Mucosa of descending colon (tissue), 3 donors: ENCODE data around the gene ATP6V0B. TPM values are rescaled to one million over a fixed set of nuclear protein-coding genes. Genes with fewer than 3 reads are reported as not detected.

ENCODE experiments used
- ATAC-seq: fragments of 200-7000 bp; cut with Tn5 transposase; one replicate; pipeline ENCODE4 v1.9.1; 2020; ENCODE audit warnings: mild to moderate bottlenecking, moderate library complexity
- DNase-seq, 3 donors: peaks; one replicate each; pipeline ENCODE4 v3.0.0-alpha.2; 2020
- H3K36me3 ChIP-seq: fragments of 200-600 bp; one replicate; pipeline ENCODE4 v1.8.0; 2021; ENCODE audit warnings: low read depth, mild to moderate bottlenecking
- H3K4me1 ChIP-seq: fragments of 200-600 bp; one replicate; pipeline ENCODE4 v1.8.0; 2021; ENCODE audit warnings: low read depth, mild to moderate bottlenecking
- H3K4me3 ChIP-seq: fragments of 200-600 bp; one replicate; pipeline ENCODE4 v1.8.0; 2021; ENCODE audit warnings: mild to moderate bottlenecking
- H3K9me3 ChIP-seq: fragments of 200-600 bp; one replicate; pipeline ENCODE4 v1.8.0; 2021; ENCODE audit warnings: mild to moderate bottlenecking
- intact Hi-C, 2 donors: fragments of 100-400 bp; cut with DNase I in 1 of 2; cut with micrococcal nuclease in 1 of 2; formaldehyde crosslinking; loops; one replicate each; pipeline versions ENCODE4 v1.11.0 to v1.11.1; 2022; cut with DNase I, micrococcal nuclease
- total RNA-seq, 3 donors: library from RNA; stranded (reverse); fragmentation: NEBNext Ultra II Directional in 2 of 3; extraction: Animal tissue kit (Norgen Biotek cat#: 25700) in 2 of 3; gene quantifications; one replicate each; pipeline versions ENCODE4 v1.2.1 to v1.2.4, GENCODE V29; 2021 to 2023
- TF ChIP-seq, protein P1 (sequence below): fragments of 200-600 bp; IDR thresholded peaks from one replicate; pipeline ENCODE4 v1.8.0; 2022; ENCODE audit warnings: antibody characterized with exemption, mild to moderate bottlenecking
- donor health status: DM: no; HTN: no; CAD: no; lungs with moderate emphysema.
- donor health status: DM: no; HTN: no; CAD: no.
- donor health status: DM: no; HTN: yes; CAD: no.

ATP6V0B gene
- total RNA-seq, 3 donors from 2014 or later: 116 to 184 (median 158) TPM

DNA sequence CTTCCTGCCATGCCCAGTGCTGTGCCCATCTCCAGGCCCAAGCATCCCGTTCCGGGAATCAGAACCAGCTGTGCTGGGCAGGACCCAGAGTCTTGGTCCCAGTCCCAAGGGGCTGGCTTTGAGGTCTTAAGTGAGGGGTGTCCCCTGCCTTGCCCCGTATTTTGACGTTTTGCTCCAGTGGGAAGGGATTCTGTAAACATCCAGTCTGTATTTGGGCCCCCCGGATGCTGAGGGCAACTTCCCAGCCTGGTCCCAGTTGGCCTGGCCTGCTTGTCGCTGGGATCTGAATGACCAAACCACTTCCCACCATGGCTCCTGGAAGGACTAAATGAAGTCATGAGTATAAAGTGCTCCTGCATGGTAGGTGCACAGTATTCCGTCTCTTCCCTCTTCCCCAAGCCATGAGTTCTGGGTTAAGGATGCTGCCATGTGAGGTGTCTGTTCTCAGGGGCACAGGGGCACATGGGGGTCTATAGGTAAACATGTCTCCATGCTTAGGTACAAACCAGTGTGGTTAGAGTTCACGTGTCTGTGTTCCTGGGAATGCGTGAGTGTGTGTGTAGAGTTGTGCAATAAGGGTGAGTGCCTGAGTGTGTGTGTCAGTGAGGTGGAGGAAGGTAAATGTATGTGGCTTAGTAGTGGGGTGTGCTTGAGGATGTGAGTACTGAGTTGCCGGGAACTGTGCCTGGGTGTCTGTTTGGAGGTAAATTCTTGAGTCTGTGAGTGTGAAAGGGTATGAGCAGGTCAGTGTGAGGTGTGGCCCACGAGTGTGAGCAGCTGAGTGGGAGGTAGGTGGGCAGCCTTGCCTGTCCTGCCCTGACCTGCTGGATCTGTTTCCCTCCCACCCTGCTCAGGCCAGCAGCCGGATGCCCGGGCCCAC, 5.7 kb downstream of the ATP6V0B start:
- intact Hi-C loops: no loop called here
- Histone ChIP-seq H3K4me1 (peaks cover 43% of the 10 kb centered on the region), H3K9me3 (no peaks in the 10 kb centered on the region), H3K4me3 (no peak overlapping the region), H3K36me3 (no peaks in the 10 kb centered on the region)
- ATAC-seq (peak; percentile 48), DNase-seq (no peak)
- TF ChIP-seq, protein P1, sequence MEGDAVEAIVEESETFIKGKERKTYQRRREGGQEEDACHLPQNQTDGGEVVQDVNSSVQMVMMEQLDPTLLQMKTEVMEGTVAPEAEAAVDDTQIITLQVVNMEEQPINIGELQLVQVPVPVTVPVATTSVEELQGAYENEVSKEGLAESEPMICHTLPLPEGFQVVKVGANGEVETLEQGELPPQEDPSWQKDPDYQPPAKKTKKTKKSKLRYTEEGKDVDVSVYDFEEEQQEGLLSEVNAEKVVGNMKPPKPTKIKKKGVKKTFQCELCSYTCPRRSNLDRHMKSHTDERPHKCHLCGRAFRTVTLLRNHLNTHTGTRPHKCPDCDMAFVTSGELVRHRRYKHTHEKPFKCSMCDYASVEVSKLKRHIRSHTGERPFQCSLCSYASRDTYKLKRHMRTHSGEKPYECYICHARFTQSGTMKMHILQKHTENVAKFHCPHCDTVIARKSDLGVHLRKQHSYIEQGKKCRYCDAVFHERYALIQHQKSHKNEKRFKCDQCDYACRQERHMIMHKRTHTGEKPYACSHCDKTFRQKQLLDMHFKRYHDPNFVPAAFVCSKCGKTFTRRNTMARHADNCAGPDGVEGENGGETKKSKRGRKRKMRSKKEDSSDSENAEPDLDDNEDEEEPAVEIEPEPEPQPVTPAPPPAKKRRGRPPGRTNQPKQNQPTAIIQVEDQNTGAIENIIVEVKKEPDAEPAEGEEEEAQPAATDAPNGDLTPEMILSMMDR: no peak

DNA sequence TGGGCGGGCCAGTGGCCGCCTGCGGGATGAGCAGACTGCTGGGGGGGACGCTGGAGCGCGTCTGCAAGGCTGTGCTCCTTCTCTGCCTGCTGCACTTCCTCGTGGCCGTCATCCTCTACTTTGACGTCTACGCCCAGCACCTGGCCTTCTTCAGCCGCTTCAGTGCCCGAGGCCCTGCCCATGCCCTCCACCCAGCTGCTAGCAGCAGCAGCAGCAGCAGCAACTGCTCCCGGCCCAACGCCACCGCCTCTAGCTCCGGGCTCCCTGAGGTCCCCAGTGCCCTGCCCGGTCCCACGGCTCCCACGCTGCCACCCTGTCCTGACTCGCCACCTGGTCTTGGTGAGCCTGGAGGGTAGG, 6.4 kb downstream of the ATP6V0B start:
- TF ChIP-seq, protein P1: no peak
- H3K36me3 ChIP-seq: no peaks in the 10 kb centered on the region
- H3K4me3 ChIP-seq: no peak overlapping the region
- intact Hi-C loops: no loop called here
- peaks cover 37% of the 10 kb centered on the region for H3K4me1 ChIP-seq
- H3K9me3 ChIP-seq: no peaks in the 10 kb centered on the region
- ATAC-seq: peak; percentile 84
- DNase-seq: peak; percentile 76 to 85 (median 82)

DNA sequence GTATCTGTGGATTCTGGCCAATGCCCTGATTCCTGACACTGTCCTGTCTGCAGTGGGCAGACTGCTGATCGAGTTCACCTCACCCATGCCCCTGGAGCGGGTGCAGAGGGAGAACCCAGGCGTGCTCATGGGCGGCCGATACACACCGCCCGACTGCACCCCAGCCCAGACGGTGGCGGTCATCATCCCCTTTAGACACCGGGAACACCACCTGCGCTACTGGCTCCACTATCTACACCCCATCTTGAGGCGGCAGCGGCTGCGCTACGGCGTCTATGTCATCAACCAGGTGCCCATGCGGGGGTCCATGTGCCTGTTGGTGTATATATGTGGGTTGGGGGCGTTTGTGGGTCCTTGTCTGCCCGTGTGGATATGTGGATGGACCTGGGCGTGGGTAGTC, 6.9 kb downstream of the ATP6V0B start:
- intact Hi-C loops: no loop called here
- Histone ChIP-seq H3K36me3 (no peaks in the 10 kb centered on the region), H3K9me3 (no peaks in the 10 kb centered on the region), H3K4me3 (no peak overlapping the region), H3K4me1 (peaks cover 32% of the 10 kb centered on the region)
- peak in 1 of 3 donors; percentile 55 for DNase-seq
- TF ChIP-seq, protein P1: no peak
- ATAC-seq: no peak

DNA sequence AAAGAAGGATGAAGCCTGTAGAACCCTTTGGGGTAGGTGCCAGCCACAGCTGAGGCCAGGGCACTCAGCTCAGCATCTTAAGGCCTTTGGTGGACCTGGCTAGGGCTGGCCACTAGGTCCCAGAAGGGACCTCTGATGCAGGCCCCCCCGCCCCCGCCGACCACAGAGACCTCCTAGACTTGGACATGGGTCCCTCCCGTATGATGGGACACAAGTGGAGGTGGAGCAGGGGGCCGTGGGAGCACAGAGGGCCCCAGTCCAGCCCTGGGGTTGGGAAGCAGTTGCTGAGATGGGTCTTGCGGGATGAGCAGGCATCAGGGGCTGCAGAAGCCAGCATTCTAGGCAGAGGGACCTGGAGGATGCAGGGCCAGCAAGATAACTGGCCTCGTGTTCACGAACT, 7.5 kb downstream of the ATP6V0B start:
- TF ChIP-seq, protein P1: no peak
- peaks cover 30% of the 10 kb centered on the region for H3K4me1 ChIP-seq
- peak in 1 of 3 donors; percentile 54 for DNase-seq
- H3K4me3 ChIP-seq: no peak overlapping the region
- no peaks in the 10 kb centered on the region for H3K9me3 ChIP-seq
- no peak for ATAC-seq
- intact Hi-C loops: no loop called here
- no peaks in the 10 kb centered on the region for H3K36me3 ChIP-seq

DNA sequence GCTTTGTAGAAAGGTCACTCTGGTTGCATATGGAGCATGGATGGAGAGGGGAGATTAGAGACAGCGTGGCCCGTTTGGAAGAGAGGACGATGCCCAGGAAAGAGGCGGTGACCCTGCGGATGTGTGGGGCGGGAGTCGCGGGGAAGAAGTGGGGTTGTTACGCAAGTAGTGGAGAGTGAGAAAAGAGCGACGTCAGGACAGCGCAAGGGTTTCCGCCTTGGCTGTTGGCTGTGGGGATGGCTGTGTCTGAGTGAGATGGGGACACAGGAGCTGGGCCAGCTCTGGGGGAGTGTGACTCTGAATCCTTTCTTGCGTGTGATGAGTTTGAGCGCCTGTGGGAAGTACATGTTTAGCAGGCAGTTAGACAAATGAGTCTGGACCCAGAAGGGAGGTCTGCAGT, 8.0 kb downstream of the ATP6V0B start:
- peaks cover 32% of the 10 kb centered on the region for H3K4me1 ChIP-seq
- no peak overlapping the region for H3K4me3 ChIP-seq
- TF ChIP-seq, protein P1: no peak
- no peaks in the 10 kb centered on the region for H3K9me3 ChIP-seq
- no peaks in the 10 kb centered on the region for H3K36me3 ChIP-seq
- peak in 1 of 3 donors; percentile 53 for DNase-seq
- intact Hi-C loops: no loop called here
- no peak for ATAC-seq
